ENCODE results near the gene ASAP2. TPM values are rescaled to one million over a fixed set of nuclear protein-coding genes. Genes with fewer than 3 reads are reported as not detected.

The ASAP2 gene
- total RNA-seq, 2 experiments from 2014 or later = 0.27 TPM; not detected in 1

- DNase-seq (ENCODE audit: low spot score) = peak; percentile 51
- no peak overlapping the region for H3K4me2 ChIP-seq (ENCODE audit: low read length)
- no peaks in the 10 kb centered on the region for H4K20me1 ChIP-seq (ENCODE audit: insufficient read depth, low read length)
- no peaks in the 10 kb centered on the region for H3K36me3 ChIP-seq (ENCODE audit: insufficient read depth, low read length)
- POLR2A ChIA-PET = interaction anchor here (0.6 kb wide), 1 partner anchor 97 kb away, joined by 4 read pairs; no protein-coding TSS in a partner anchor
- no TSS peak for BruUV-seq (replicated peaks)
- intact Hi-C loops (cut with micrococcal nuclease; ENCODE audit: unreplicated experiment) = loop anchor here (1.0 kb wide), 1 partner anchor 191 kb away; no protein-coding TSS in a partner anchor
- CTCF ChIA-PET (ENCODE audit: unreplicated experiment) = no interaction called here
- H3K27ac ChIP-seq (ENCODE audit: low read depth, low read length, poor library complexity, severe bottlenecking) = no peak overlapping the region
- H3K4me3 ChIP-seq (ENCODE audit: low read depth, low read length, poor library complexity, severe bottlenecking) = no peak overlapping the region
- TF ChIP-seq EZH2phosphoT487 (IDR thresholded peaks at IDR 0.05; ENCODE audit: borderline replicate concordance, low read depth, low read length) (no peak), CTCF (conservative IDR thresholded peaks at IDR 0.05; ENCODE audit: low read length) (peak; percentile 74)
- H3K9me3 ChIP-seq (ENCODE audit: low read length) = no peaks in the 10 kb centered on the region
- peaks cover 14% of the 10 kb centered on the region for H3K4me1 ChIP-seq (ENCODE audit: insufficient read depth, low read length, poor library complexity, severe bottlenecking)
- H3K9me2 ChIP-seq (ENCODE audit: insufficient read depth, low read length) = no peaks in the 10 kb centered on the region
- no peak overlapping the region for H2AFZ ChIP-seq (ENCODE audit: low read length)
- H3K79me2 ChIP-seq (ENCODE audit: insufficient read depth, low read depth, low read length) = no peaks in the 10 kb centered on the region
Measured at GRCh38 chr2:9333591-9334171, 127.1 kb downstream of the ASAP2 start.

GRCh38 chr2:9334761-9335160 lies 128.1 kb downstream of the ASAP2 start:
- Histone ChIP-seq H3K36me3 (ENCODE audit: insufficient read depth, low read length) (no peaks in the 10 kb centered on the region), H2AFZ (ENCODE audit: low read length) (no peak overlapping the region), H3K4me2 (ENCODE audit: low read length) (no peak overlapping the region), H3K79me2 (ENCODE audit: insufficient read depth, low read depth, low read length) (no peaks in the 10 kb centered on the region), H4K20me1 (ENCODE audit: insufficient read depth, low read length) (no peaks in the 10 kb centered on the region), H3K9me2 (ENCODE audit: insufficient read depth, low read length) (no peaks in the 10 kb centered on the region), H3K27ac (ENCODE audit: low read depth, low read length, poor library complexity, severe bottlenecking) (no peak overlapping the region), H3K9me3 (ENCODE audit: low read length) (no peaks in the 10 kb centered on the region), H3K4me3 (ENCODE audit: low read depth, low read length, poor library complexity, severe bottlenecking) (no peak overlapping the region), H3K4me1 (ENCODE audit: insufficient read depth, low read length, poor library complexity, severe bottlenecking) (peaks cover 14% of the 10 kb centered on the region)
- BruUV-seq (replicated peaks) = no TSS peak
- DNase-seq (ENCODE audit: low spot score) = no peak
- intact Hi-C loops (cut with micrococcal nuclease; ENCODE audit: unreplicated experiment) = no loop called here
- CTCF ChIA-PET (ENCODE audit: unreplicated experiment) = interaction anchor here (1.2 kb wide), 1 partner anchor 192 kb away, joined by 3 read pairs; no protein-coding TSS in a partner anchor
- POLR2A ChIA-PET = no interaction called here
- no peak for TF ChIP-seq EZH2phosphoT487 (IDR thresholded peaks at IDR 0.05; ENCODE audit: borderline replicate concordance, low read depth, low read length)
- TF ChIP-seq CTCF (conservative IDR thresholded peaks at IDR 0.05; ENCODE audit: low read length) = no peak

GRCh38 chr2:9335322-9335832 lies 128.8 kb downstream of the ASAP2 start:
- H3K4me2 ChIP-seq (ENCODE audit: low read length) = no peak overlapping the region
- H3K9me2 ChIP-seq (ENCODE audit: insufficient read depth, low read length) = no peaks in the 10 kb centered on the region
- H3K79me2 ChIP-seq (ENCODE audit: insufficient read depth, low read depth, low read length) = no peaks in the 10 kb centered on the region
- no peaks in the 10 kb centered on the region for H3K9me3 ChIP-seq (ENCODE audit: low read length)
- H4K20me1 ChIP-seq (ENCODE audit: insufficient read depth, low read length) = no peaks in the 10 kb centered on the region
- H3K36me3 ChIP-seq (ENCODE audit: insufficient read depth, low read length) = no peaks in the 10 kb centered on the region
- no peak overlapping the region for H3K4me3 ChIP-seq (ENCODE audit: low read depth, low read length, poor library complexity, severe bottlenecking)
- intact Hi-C loops (cut with micrococcal nuclease; ENCODE audit: unreplicated experiment) = no loop called here
- no peak overlapping the region for H3K27ac ChIP-seq (ENCODE audit: low read depth, low read length, poor library complexity, severe bottlenecking)
- ChIA-PET POLR2A (no interaction called here), CTCF (ENCODE audit: unreplicated experiment) (interaction anchor here (1.2 kb wide), 1 partner anchor 192 kb away, joined by 3 read pairs; no protein-coding TSS in a partner anchor)
- no peak for TF ChIP-seq CTCF (conservative IDR thresholded peaks at IDR 0.05; ENCODE audit: low read length)
- DNase-seq (ENCODE audit: low spot score) = no peak
- no peak overlapping the region for H2AFZ ChIP-seq (ENCODE audit: low read length)
- no TSS peak for BruUV-seq (replicated peaks)
- peaks cover 14% of the 10 kb centered on the region for H3K4me1 ChIP-seq (ENCODE audit: insufficient read depth, low read length, poor library complexity, severe bottlenecking)
